Endodermal cell (in vitro differentiated cells): ENCODE data around the gene DENND5A. TPM values are rescaled to one million over a fixed set of nuclear protein-coding genes. Genes with fewer than 3 reads are reported as not detected.

Experiments used
- DNase-seq: peaks from one replicate; pipeline ENCODE4 v3.0.0-alpha.2; 2017
- H3K27ac ChIP-seq: 2 replicates; pipeline ENCODE4 v1.5.1; 2013; ENCODE audit warnings: mild to moderate bottlenecking, low read depth, low read length, moderate library complexity
- H3K27me3 ChIP-seq: 2 replicates; pipeline ENCODE4 v1.6.1; 2013; ENCODE audit warnings: mild to moderate bottlenecking, low read length, moderate library complexity; ENCODE audit not compliant: insufficient read depth, control insufficient read depth, poor library complexity, severe bottlenecking
- H3K36me3 ChIP-seq: 2 replicates; pipeline ENCODE4 v1.7.0; 2013; ENCODE audit warnings: mild to moderate bottlenecking, low read length, moderate library complexity; ENCODE audit not compliant: control insufficient read depth, insufficient read depth
- H3K4me1 ChIP-seq: one replicate; pipeline ENCODE4 v1.7.0; 2013; ENCODE audit warnings: low read length; ENCODE audit not compliant: control insufficient read depth, insufficient read depth
- H3K4me3 ChIP-seq: 2 replicates; pipeline ENCODE4 v1.5.1; 2013; ENCODE audit warnings: mild to moderate bottlenecking, low read length, moderate library complexity
- H3K9ac ChIP-seq: 2 replicates; pipeline ENCODE4 v1.6.1; 2013; ENCODE audit warnings: mild to moderate bottlenecking, low read length, moderate library complexity; ENCODE audit not compliant: poor library complexity, severe bottlenecking; ENCODE audit errors: extremely low read depth
- H3K9me3 ChIP-seq: 2 replicates; pipeline ENCODE4 v1.6.1; 2013; ENCODE audit warnings: mild to moderate bottlenecking, low read length, moderate library complexity; ENCODE audit not compliant: control insufficient read depth
- H3K27ac Mint-ChIP-seq: 2 replicates; pipeline ENCODE4 v1.8.0; 2020; ENCODE audit warnings: mixed read lengths
- H3K27me3 Mint-ChIP-seq: 2 replicates; pipeline ENCODE4 v1.8.0; 2021; ENCODE audit warnings: mild to moderate bottlenecking, mixed read lengths; ENCODE audit not compliant: insufficient read depth
- H3K36me3 Mint-ChIP-seq: 2 replicates; pipeline ENCODE4 v1.8.0; 2020; ENCODE audit warnings: low read depth, mixed read lengths
- H3K4me1 Mint-ChIP-seq: 2 replicates; pipeline ENCODE4 v1.8.0; 2020; ENCODE audit warnings: mixed read lengths
- H3K4me3 Mint-ChIP-seq: 2 replicates; pipeline ENCODE4 v1.8.0; 2020; ENCODE audit warnings: mild to moderate bottlenecking, moderate library complexity, mixed read lengths
- H3K9me3 Mint-ChIP-seq: 2 replicates; pipeline ENCODE4 v1.8.0; 2020; ENCODE audit warnings: mild to moderate bottlenecking, mixed read lengths
- WGBS, 2 experiments: methylation state at CpG; one replicate each; pipeline versions ENCODE4 v1.1.5 to v1.1.7; 2013; ENCODE audit warnings: missing lambda C conversion rate in 2 of 2, mixed read lengths in 1 of 2; ENCODE audit not compliant: insufficient coverage in 1 of 2, insufficient read length in 1 of 2; 5-methylcytosine and 5-hydroxymethylcytosine counted together
- total RNA-seq, 2 donors: library from RNA; stranded (reverse); fragmentation: NEBNext Ultra II Directional in 1 of 2; extraction: Animal tissue kit (Norgen Biotek cat#: 25700) in 1 of 2; gene quantifications; 2 replicates in 1 of 2; 3 replicates in 1 of 2; pipeline ENCODE4 v1.2.1, GENCODE V29; 2021
- TF ChIP-seq, protein P1 (sequence below): fragments of 200-600 bp; sonication (generic); conservative IDR thresholded peaks from 2 replicates; pipeline ENCODE4 v1.5.0; 2021; ENCODE audit warnings: antibody characterized with exemption, mild to moderate bottlenecking

DENND5A gene
- total RNA-seq, 2 donors from 2014 or later = 119 to 171 TPM

DNA sequence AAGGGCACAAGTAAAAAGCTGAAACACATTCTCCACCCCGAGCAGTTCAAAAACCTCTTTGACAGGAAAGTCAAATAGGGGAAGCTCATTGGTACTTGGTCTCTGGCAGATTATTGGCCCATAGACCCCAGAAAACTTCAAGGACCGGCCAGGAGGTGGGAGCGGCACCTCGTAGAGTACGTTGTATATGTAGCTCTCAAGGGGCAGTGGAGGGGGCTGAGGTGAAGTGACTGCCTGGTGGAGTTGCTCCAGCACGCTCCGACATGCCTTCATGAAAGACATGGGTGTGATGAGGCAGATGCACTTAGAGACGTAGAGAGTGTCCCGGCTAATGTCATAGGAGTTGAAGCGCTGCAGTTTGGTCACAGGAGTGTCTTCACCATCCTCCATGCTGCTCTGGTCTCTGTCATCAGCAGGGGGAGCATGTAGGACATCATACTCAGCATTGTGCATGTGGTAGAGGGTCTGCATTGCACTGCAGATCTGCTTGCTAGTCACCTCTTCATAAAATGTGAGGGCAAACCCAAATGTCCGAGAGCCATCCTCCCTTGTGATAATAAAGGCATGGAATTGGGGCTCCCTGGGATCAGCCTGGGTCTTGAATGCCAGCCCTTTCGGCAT lies 61.3 kb downstream of the DENND5A start:
- Histone ChIP-seq H3K9ac (no peak overlapping the region), H3K36me3 (peaks cover 50% of the 10 kb centered on the region), H3K27ac (no peak overlapping the region), H3K4me3 (no peak overlapping the region), H3K27me3 (no peaks in the 10 kb centered on the region), H3K4me1 (peaks cover 5% of the 10 kb centered on the region), H3K9me3 (no peaks in the 10 kb centered on the region)
- Mint-ChIP-seq H3K27me3 (no peaks in the 10 kb centered on the region), H3K27ac (no peak overlapping the region), H3K4me3 (no peak overlapping the region), H3K9me3 (no peaks in the 10 kb centered on the region), H3K4me1 (peaks cover 32% of the 10 kb centered on the region), H3K36me3 (peaks cover 32% of the 10 kb centered on the region)
- peak; percentile 71 for DNase-seq
- WGBS, 2 experiments = 89 to 92% methylated on average over 12 of the region's 12 CpGs
- TF ChIP-seq, protein P1, sequence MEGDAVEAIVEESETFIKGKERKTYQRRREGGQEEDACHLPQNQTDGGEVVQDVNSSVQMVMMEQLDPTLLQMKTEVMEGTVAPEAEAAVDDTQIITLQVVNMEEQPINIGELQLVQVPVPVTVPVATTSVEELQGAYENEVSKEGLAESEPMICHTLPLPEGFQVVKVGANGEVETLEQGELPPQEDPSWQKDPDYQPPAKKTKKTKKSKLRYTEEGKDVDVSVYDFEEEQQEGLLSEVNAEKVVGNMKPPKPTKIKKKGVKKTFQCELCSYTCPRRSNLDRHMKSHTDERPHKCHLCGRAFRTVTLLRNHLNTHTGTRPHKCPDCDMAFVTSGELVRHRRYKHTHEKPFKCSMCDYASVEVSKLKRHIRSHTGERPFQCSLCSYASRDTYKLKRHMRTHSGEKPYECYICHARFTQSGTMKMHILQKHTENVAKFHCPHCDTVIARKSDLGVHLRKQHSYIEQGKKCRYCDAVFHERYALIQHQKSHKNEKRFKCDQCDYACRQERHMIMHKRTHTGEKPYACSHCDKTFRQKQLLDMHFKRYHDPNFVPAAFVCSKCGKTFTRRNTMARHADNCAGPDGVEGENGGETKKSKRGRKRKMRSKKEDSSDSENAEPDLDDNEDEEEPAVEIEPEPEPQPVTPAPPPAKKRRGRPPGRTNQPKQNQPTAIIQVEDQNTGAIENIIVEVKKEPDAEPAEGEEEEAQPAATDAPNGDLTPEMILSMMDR = peak; percentile 71

DNA sequence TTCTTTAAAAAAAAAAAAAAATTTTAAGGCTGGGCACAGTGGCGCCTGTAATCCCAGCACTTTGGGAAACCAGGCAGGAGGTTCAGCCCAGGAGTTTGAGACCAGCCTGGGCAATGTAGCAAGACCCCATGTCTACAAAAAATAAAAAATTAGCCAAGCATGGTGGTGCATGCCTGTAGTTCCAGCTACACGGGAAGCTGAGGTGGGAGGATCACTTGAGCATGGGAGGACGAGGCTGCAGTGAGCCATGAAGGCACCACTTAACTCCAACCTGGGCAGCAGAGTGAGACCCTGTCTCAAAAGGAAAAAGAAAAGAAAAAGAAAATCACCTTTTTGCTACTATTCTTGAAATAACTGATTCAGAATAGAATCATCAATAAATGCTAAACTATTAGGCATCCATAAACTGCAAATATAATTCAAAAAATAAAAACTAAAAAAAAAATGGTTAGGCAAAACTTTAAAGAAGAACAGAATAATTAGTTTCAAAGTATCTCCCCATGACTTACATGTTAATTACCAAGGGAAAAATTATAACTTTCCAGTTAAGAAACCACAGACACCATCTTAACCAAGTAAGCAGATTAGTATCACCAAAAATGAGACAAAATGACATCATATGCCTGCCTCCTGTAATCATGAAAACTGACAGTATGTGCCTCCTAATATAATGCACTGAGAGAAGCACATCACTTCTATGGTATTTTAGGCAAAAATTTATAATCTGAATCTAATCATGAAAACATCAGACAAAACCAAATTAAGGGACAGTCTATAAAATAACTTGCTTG lies 63.6 kb downstream of the DENND5A start:
- H3K36me3 Mint-ChIP-seq = peaks cover 38% of the 10 kb centered on the region
- Histone ChIP-seq H3K9ac (no peak overlapping the region), H3K27me3 (no peaks in the 10 kb centered on the region), H3K27ac (no peak overlapping the region), H3K36me3 (peaks cover 60% of the 10 kb centered on the region), H3K4me3 (no peak overlapping the region), H3K9me3 (no peaks in the 10 kb centered on the region), H3K4me1 (no peaks in the 10 kb centered on the region)
- H3K27ac Mint-ChIP-seq = no peak overlapping the region
- H3K27me3 Mint-ChIP-seq = no peaks in the 10 kb centered on the region
- DNase-seq = no peak
- H3K9me3 Mint-ChIP-seq = no peaks in the 10 kb centered on the region
- 92 to 100% methylated on average over 2 to 3 of the region's 3 CpGs for WGBS, 2 experiments
- TF ChIP-seq, protein P1 = no peak
- no peak overlapping the region for H3K4me3 Mint-ChIP-seq
- H3K4me1 Mint-ChIP-seq = peaks cover 14% of the 10 kb centered on the region

DNA sequence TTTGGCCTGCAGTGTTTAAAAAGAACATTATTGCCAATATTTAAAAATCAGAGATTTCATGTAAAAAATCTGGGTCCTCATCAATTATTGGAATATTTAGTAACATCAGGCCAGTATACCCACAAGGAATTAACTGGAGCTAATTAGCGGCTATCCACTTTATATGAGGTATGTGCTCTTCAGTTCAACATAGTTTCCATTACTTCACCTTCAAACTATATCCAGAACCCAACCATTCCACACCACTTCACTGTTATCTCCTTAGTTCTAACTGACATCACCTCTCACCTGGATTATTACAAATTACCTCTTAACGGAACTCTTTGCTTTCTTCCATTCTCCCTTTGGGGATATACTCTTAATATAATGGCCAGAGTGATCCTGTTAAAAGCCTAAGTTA lies 64.7 kb downstream of the DENND5A start:
- no peaks in the 10 kb centered on the region for H3K9me3 Mint-ChIP-seq
- H3K27me3 Mint-ChIP-seq = no peaks in the 10 kb centered on the region
- no peaks in the 10 kb centered on the region for H3K4me1 ChIP-seq
- H3K9ac ChIP-seq = no peak overlapping the region
- 100% methylated on average over 2 of the region's 2 CpGs for WGBS, 2 experiments
- no peak overlapping the region for H3K27ac Mint-ChIP-seq
- no peaks in the 10 kb centered on the region for H3K27me3 ChIP-seq
- H3K36me3 ChIP-seq = peaks cover 55% of the 10 kb centered on the region
- no peaks in the 10 kb centered on the region for H3K9me3 ChIP-seq
- H3K4me3 ChIP-seq = no peak overlapping the region
- peaks cover 37% of the 10 kb centered on the region for H3K36me3 Mint-ChIP-seq
- peaks cover 14% of the 10 kb centered on the region for H3K4me1 Mint-ChIP-seq
- H3K27ac ChIP-seq = no peak overlapping the region
- TF ChIP-seq, protein P1 = no peak
- DNase-seq = no peak
- no peak overlapping the region for H3K4me3 Mint-ChIP-seq
